ENCODE data around the gene THG1L. TPM values are rescaled to one million over a fixed set of nuclear protein-coding genes. Genes with fewer than 3 reads are reported as not detected.
"Not testable (repeated sequence)": the region's sequence is repeated elsewhere in the genome, so short reads cannot be mapped to it uniquely, and the experiment has no call there.

The THG1L gene
- total RNA-seq (10.2 and 16.2 TPM in 2 replicates), polyA plus RNA-seq (7.5 and 8.8 TPM in 2 replicates)

DNA sequence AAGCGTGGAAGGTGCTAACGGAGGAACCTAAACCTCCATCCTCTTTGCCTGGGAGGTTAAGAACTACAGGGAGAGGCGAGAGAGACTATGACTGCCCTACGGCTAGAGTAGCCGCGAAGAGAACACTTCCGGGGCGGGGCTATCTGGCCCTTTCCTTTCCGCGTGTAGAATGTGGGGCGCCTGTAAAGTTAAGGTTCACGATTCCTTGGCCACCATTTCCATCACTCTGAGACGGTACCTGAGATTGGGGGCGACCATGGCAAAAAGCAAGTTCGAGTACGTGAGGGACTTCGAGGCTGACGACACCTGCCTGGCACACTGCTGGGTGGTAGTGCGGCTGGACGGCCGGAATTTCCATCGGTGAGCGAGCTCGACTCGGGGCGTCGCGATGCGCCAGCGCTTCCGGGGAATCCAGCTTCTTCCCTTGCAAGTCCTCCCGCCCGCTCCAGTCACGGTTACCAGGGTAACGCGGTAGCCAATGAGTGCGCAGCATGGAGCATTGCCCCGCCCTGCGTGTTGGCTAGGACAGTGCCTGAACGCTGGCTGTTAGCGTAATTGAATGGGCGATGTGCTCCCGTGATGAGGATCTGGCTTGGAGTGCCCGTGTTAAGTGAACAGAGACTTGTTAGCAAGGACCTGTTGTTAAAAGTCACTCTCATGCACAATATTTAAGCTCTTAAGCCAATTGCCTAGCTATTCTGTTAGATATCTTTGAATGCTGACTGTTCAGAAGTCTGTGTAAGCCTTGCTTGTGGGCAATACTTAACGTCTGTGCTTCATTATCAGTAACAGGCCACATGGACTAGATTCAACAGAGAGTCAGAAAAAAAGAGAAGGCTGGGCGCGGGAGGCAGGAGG, at the start of gene THG1L:
THG1L (plus strand) TSS at position 149 of the 858 bp plus-strand sequence; CDS start at position 170, 21 bp downstream.
- Histone ChIP-seq H3K9me3 (ENCODE audit: low read depth) (no peaks in the 10 kb centered on the region), H3K4me2 (peak within 1 kb of the TSS; percentile 84), H3K4me3 (peak within 1 kb of the TSS; percentile 48), H3K27ac (peak within 1 kb of the TSS; percentile 92), H3K27me3 (no peaks in the 10 kb centered on the region), H4K20me1 (ENCODE audit: insufficient read depth, poor library complexity, severe bottlenecking) (no peaks in the 10 kb centered on the region), H3K79me2 (peaks cover 6% of the 10 kb centered on the region), H3K4me1 (ENCODE audit: insufficient read depth) (no peaks in the 10 kb centered on the region), H3K36me3 (replicated peaks; ENCODE audit: insufficient read depth, low read depth) (no peaks in the 10 kb centered on the region), H3K9me2 (replicated peaks; ENCODE audit: insufficient read depth) (no peaks in the 10 kb centered on the region), H2AFZ (peak within 1 kb of the TSS; percentile 65)
- TF ChIP-seq EZH2phosphoT487 (IDR thresholded peaks at IDR 0.05; ENCODE audit: low read depth, severe bottlenecking, unreplicated experiment) (no peak), EZH2 (IDR thresholded peaks at IDR 0.05; ENCODE audit: borderline replicate concordance) (no peak)
- TF ChIP-seq, protein P1, sequence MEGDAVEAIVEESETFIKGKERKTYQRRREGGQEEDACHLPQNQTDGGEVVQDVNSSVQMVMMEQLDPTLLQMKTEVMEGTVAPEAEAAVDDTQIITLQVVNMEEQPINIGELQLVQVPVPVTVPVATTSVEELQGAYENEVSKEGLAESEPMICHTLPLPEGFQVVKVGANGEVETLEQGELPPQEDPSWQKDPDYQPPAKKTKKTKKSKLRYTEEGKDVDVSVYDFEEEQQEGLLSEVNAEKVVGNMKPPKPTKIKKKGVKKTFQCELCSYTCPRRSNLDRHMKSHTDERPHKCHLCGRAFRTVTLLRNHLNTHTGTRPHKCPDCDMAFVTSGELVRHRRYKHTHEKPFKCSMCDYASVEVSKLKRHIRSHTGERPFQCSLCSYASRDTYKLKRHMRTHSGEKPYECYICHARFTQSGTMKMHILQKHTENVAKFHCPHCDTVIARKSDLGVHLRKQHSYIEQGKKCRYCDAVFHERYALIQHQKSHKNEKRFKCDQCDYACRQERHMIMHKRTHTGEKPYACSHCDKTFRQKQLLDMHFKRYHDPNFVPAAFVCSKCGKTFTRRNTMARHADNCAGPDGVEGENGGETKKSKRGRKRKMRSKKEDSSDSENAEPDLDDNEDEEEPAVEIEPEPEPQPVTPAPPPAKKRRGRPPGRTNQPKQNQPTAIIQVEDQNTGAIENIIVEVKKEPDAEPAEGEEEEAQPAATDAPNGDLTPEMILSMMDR (IDR thresholded peaks at IDR 0.05; ENCODE audit: poor library complexity): no peak
- peak; percentile 99 for DNase-seq (ENCODE audit: low spot score)
- 2% methylated on average over 47 of the region's 47 CpGs for WGBS (ENCODE audit: low lambda C conversion rate, missing lambda C conversion rate)

DNA sequence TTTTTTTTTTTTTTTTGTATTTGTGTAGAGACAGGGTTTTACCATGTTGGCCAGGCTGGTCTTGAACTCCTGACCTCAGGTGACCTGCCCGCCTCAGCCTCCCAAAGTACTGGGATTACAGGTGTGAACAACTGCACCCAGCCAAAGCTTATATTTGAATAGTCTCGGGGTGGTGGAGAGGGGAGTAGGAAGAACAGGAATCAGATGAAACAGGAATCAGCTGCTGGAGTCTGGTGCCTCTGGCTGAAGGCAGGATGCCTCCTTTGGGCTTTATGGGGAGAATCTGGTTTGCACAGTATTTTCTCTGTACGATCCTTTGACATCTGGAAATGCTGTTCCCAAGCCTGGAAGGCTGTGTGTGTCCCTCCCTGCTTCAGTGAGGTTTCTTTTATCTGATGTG, 49.0 kb upstream of the THG1L start:
- no peak overlapping the region for H3K4me3 ChIP-seq
- H4K20me1 ChIP-seq (ENCODE audit: insufficient read depth, poor library complexity, severe bottlenecking): no peaks in the 10 kb centered on the region
- no peak overlapping the region for H3K4me2 ChIP-seq
- 59% methylated on average over 3 of the region's 3 CpGs for WGBS (ENCODE audit: low lambda C conversion rate, missing lambda C conversion rate)
- H3K27ac ChIP-seq: no peak overlapping the region
- no peaks in the 10 kb centered on the region for H3K9me3 ChIP-seq (ENCODE audit: low read depth)
- H3K36me3 ChIP-seq (replicated peaks; ENCODE audit: insufficient read depth, low read depth): no peaks in the 10 kb centered on the region
- no peak for DNase-seq (ENCODE audit: low spot score)
- no peaks in the 10 kb centered on the region for H3K27me3 ChIP-seq
- H3K79me2 ChIP-seq: no peaks in the 10 kb centered on the region
- H3K4me1 ChIP-seq (ENCODE audit: insufficient read depth): peaks cover 10% of the 10 kb centered on the region
- no peak overlapping the region for H2AFZ ChIP-seq
- TF ChIP-seq EZH2phosphoT487 (IDR thresholded peaks at IDR 0.05; ENCODE audit: low read depth, severe bottlenecking, unreplicated experiment) (no peak), EZH2 (IDR thresholded peaks at IDR 0.05; ENCODE audit: borderline replicate concordance) (no peak)
- TF ChIP-seq, protein P1 (IDR thresholded peaks at IDR 0.05; ENCODE audit: poor library complexity): no peak
- no peaks in the 10 kb centered on the region for H3K9me2 ChIP-seq (replicated peaks; ENCODE audit: insufficient read depth)

DNA sequence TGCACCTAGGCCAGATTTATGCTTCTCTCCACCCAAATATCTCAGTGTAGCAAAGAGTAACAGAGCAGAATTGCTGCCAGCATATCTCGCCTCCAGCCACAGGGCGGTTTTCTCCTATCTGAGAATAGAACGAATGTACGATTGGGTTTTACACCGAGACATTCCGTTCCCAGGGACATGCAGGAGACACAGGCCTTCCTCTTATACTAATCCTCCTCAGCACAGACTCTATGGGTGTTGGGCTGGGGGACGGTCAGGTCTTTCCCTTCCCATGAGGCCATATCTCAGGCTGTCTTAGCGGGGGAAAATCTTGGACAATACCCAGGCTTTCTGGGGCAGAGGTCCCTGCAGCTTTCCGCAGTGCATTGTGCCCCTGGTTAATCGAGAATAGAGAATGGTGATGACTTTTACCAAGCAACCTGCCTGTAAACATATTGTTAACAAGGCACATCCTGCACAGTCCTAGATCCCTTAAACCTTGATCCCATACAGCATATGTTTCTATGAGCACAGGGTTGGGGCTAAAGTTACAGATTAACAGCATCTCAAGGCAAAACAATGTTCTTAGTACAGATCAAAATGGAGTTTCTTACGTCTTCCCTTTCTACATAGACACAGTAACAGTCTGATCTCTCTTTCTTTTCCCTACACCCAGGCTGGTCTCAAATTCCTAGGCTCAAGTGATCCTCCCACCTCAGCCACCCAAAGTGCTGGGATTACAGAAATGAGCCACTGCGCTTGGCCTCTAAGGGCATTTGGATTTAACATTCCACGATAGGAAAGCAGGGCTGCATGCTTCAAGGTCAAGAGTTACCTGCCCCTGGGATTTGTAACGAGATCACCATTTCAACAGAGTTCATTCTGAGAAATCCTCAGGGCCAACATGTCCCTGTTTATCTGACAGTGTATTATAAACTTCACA, 44.7 kb upstream of the THG1L start:
- Histone ChIP-seq H3K4me1 (ENCODE audit: insufficient read depth) (peaks cover 12% of the 10 kb centered on the region), H2AFZ (peak overlapping the region; percentile 45), H3K27ac (peak overlapping the region; percentile 47)
- not testable (repeated sequence) for H3K36me3 ChIP-seq (replicated peaks; ENCODE audit: insufficient read depth, low read depth); H3K9me2 ChIP-seq (replicated peaks; ENCODE audit: insufficient read depth); H3K4me3 ChIP-seq; DNase-seq (ENCODE audit: low spot score); H3K27me3 ChIP-seq; H4K20me1 ChIP-seq (ENCODE audit: insufficient read depth, poor library complexity, severe bottlenecking); H3K79me2 ChIP-seq; H3K4me2 ChIP-seq; H3K9me3 ChIP-seq (ENCODE audit: low read depth)
- 60% methylated on average over 14 of the region's 14 CpGs for WGBS (ENCODE audit: low lambda C conversion rate, missing lambda C conversion rate)

DNA sequence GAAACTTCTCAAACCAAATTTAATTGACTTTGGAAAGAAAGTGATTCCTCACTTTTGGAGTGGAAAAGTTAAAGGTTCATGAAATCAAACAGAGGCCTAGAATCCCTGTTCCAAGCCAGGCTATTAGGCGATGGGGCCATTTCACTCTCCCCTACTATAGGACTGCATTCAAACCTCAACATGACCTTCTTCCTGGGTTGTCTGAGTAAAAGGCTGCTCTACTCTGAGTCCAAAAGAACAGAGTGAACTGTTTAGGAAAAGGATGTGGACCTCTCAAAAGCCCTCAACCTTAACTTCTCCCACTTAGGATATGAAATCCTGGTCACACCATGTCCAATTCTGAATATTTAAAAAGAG, 44.0 kb upstream of the THG1L start:
- Histone ChIP-seq H4K20me1 (ENCODE audit: insufficient read depth, poor library complexity, severe bottlenecking) (no peaks in the 10 kb centered on the region), H3K36me3 (replicated peaks; ENCODE audit: insufficient read depth, low read depth) (no peaks in the 10 kb centered on the region), H3K27me3 (no peaks in the 10 kb centered on the region), H3K9me3 (ENCODE audit: low read depth) (no peaks in the 10 kb centered on the region), H3K4me2 (no peak overlapping the region), H3K27ac (peak overlapping the region; percentile 47), H3K4me1 (ENCODE audit: insufficient read depth) (peaks cover 12% of the 10 kb centered on the region), H3K79me2 (no peaks in the 10 kb centered on the region), H3K4me3 (no peak overlapping the region), H3K9me2 (replicated peaks; ENCODE audit: insufficient read depth) (no peaks in the 10 kb centered on the region), H2AFZ (peak overlapping the region; percentile 45)
- WGBS (ENCODE audit: low lambda C conversion rate, missing lambda C conversion rate): 100% methylated on average over 1 of the region's 1 CpG
- TF ChIP-seq EZH2 (IDR thresholded peaks at IDR 0.05; ENCODE audit: borderline replicate concordance): no peak
- TF ChIP-seq, protein P1 (IDR thresholded peaks at IDR 0.05; ENCODE audit: poor library complexity): no peak
- TF ChIP-seq EZH2phosphoT487 (IDR thresholded peaks at IDR 0.05; ENCODE audit: low read depth, severe bottlenecking, unreplicated experiment): no peak
- no peak for DNase-seq (ENCODE audit: low spot score)

All from hepatocyte (in vitro differentiated cells).